A549 treated with dexamethasone at 1 μM for 4 hours (cell line): Measurements from ENCODE around the gene PACS2. TPM values are rescaled to one million over a fixed set of nuclear protein-coding genes. Genes with fewer than 3 reads are reported as not detected.

Source experiments
- total RNA-seq: library from RNA; stranded (reverse); fragments of 200-300 nt; extraction: Qiagen RNA extraction; gene quantifications from 5 replicates; pipeline ENCODE4 v1.2.3, GENCODE V29; 2022

PACS2 gene
- total RNA-seq: 17.9 to 31.2 TPM (median 26.3 TPM) in 5 replicates

GRCh38 chr14:105314287-105315200, at the start of gene PACS2:
TSS of gene PACS2 (plus strand) at chr14:105314748. CDS start at chr14:105314919, 171 bp downstream.

DNA sequence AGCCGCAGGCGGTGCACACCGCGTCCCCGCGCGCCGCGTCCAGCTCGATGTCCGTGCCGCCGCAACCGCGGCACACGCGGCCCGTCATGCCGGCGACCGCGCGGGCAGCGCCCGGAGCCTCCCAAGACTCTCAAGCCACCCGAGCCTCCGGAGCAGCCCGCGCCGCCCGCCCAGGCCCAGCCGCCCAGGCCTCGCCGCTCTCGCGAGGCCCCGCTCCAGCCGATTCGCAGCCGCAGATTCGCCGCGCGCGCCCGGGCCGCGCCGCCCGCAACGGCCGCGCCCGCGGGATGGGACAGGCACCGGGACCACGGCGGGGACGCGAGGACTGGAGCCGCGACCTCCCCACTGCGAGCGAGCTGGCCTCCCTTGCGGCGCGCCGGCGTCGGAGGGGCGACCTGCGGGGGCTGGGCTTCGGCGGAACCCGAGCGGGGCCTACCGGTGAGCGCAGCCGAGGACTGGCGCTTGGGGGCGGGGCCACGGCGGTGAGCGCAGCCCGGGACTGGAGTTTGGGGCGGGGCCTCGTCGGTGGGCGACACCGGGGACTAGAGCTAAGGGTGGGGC, 13.9 kb upstream of the PACS2 start, which contains the start of gene BRF1:
BRF1 (minus strand) TSS at position 460 of the 561 bp plus-strand sequence; CDS start at position 88, 372 bp downstream.

GRCh38 chr14:105398044-105398725, 83.6 kb downstream of the PACS2 start, which contains the start of gene TEX22:
TSS of gene TEX22 (plus strand) at chr14:105398538. CDS start at chr14:105399341, 803 bp downstream.

GRCh38 chr14:105419195-105420091, 104.9 kb downstream of the PACS2 start, which contains the start of gene MTA1:
TSS of gene MTA1 (plus strand) at chr14:105419827. CDS start at chr14:105420036, 209 bp downstream.

Other genes with a start within 250 kb of the PACS2 start
- gene GPR132, start 249.3 kb upstream of the PACS2 start, total RNA-seq: 0.32 to 0.86 TPM (median 0.54 TPM) in 5 replicates
- 13.3 to 26.5 TPM (median 24.7 TPM) in 5 replicates for gene JAG2, start 146.0 kb upstream of the PACS2 start, total RNA-seq
- 21.1 to 42.9 TPM (median 37.1 TPM) in 5 replicates for gene NUDT14, start 133.4 kb upstream of the PACS2 start, total RNA-seq
- gene BTBD6, start 66.2 kb upstream of the PACS2 start, total RNA-seq: 30.4 to 43.6 TPM (median 38.9 TPM) in 5 replicates
- 23.7 to 28.3 TPM (median 28.0 TPM) in 5 replicates for gene BRF1, start 13.7 kb upstream of the PACS2 start, total RNA-seq
- 0.06 to 0.48 TPM (median 0.22 TPM) in 5 replicates for gene TEX22, start 83.8 kb downstream of the PACS2 start, total RNA-seq
- 38.8 to 82.7 TPM (median 73.4 TPM) in 5 replicates for gene MTA1, start 105.1 kb downstream of the PACS2 start, total RNA-seq
- gene CRIP2, start 160.1 kb downstream of the PACS2 start, total RNA-seq: 111 to 207 TPM (median 191 TPM) in 5 replicates
- gene CRIP1, start 172.1 kb downstream of the PACS2 start, total RNA-seq: 1,663 to 1,896 TPM (median 1,802 TPM) in 5 replicates
- gene TEDC1, start 176.5 kb downstream of the PACS2 start, total RNA-seq: 26.7 to 41.7 TPM (median 37.6 TPM) in 5 replicates
- 3.1 to 7.9 TPM (median 6.3 TPM) in 5 replicates for gene TMEM121, start 211.8 kb downstream of the PACS2 start, total RNA-seq